DOHH2 (cell line): ENCODE results near the gene NPHP3.

ENCODE experiments used
- EZH2phosphoT487 ChIP-seq: fragments of 200-600 bp; sonication (generic); IDR thresholded peaks from 2 replicates; pipeline ENCODE4 v1.6.1; 2017; ENCODE audit warnings: borderline replicate concordance, mild to moderate bottlenecking, antibody characterized with exemption, low read length, moderate library complexity, mixed read lengths
- TF ChIP-seq, protein P1 (sequence below): fragments of 200-600 bp; sonication (generic); IDR thresholded peaks from one replicate; pipeline ENCODE4 v1.5.1; 2014; ENCODE audit warnings: antibody characterized with exemption, mild to moderate bottlenecking, low read depth, low read length; ENCODE audit not compliant: poor library complexity, severe bottlenecking

GRCh38 chr3:132694991-132695390 lies 27.2 kb downstream of the NPHP3 start:
- TF ChIP-seq, protein P1, sequence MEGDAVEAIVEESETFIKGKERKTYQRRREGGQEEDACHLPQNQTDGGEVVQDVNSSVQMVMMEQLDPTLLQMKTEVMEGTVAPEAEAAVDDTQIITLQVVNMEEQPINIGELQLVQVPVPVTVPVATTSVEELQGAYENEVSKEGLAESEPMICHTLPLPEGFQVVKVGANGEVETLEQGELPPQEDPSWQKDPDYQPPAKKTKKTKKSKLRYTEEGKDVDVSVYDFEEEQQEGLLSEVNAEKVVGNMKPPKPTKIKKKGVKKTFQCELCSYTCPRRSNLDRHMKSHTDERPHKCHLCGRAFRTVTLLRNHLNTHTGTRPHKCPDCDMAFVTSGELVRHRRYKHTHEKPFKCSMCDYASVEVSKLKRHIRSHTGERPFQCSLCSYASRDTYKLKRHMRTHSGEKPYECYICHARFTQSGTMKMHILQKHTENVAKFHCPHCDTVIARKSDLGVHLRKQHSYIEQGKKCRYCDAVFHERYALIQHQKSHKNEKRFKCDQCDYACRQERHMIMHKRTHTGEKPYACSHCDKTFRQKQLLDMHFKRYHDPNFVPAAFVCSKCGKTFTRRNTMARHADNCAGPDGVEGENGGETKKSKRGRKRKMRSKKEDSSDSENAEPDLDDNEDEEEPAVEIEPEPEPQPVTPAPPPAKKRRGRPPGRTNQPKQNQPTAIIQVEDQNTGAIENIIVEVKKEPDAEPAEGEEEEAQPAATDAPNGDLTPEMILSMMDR = no peak
- no peak for TF ChIP-seq EZH2phosphoT487
